Activated naive CD4-positive, alpha-beta T cell treated with anti-CD3 and anti-CD28 coated beads, Interleukin-2, amount 50 U/mL, for 24 hours (primary cell): ENCODE measurements around the gene TPX2.

Source experiments
- H3K27ac Mint-ChIP-seq: one replicate; pipeline ENCODE4 v1.8.0; 2021; ENCODE audit warnings: mild to moderate bottlenecking, mixed read lengths
- H3K27me3 Mint-ChIP-seq: one replicate; pipeline ENCODE4 v1.8.0; 2021; ENCODE audit warnings: mixed read lengths
- H3K36me3 Mint-ChIP-seq: one replicate; pipeline ENCODE4 v1.8.0; 2021; ENCODE audit warnings: mixed read lengths
- H3K4me1 Mint-ChIP-seq: one replicate; pipeline ENCODE4 v1.8.0; 2021; ENCODE audit warnings: mixed read lengths
- H3K4me3 Mint-ChIP-seq: one replicate; pipeline ENCODE4 v1.8.0; 2021; ENCODE audit warnings: mild to moderate bottlenecking, mixed read lengths
- H3K9me3 Mint-ChIP-seq: one replicate; pipeline ENCODE4 v1.8.0; 2021; ENCODE audit warnings: mixed read lengths

TPX2 gene

DNA sequence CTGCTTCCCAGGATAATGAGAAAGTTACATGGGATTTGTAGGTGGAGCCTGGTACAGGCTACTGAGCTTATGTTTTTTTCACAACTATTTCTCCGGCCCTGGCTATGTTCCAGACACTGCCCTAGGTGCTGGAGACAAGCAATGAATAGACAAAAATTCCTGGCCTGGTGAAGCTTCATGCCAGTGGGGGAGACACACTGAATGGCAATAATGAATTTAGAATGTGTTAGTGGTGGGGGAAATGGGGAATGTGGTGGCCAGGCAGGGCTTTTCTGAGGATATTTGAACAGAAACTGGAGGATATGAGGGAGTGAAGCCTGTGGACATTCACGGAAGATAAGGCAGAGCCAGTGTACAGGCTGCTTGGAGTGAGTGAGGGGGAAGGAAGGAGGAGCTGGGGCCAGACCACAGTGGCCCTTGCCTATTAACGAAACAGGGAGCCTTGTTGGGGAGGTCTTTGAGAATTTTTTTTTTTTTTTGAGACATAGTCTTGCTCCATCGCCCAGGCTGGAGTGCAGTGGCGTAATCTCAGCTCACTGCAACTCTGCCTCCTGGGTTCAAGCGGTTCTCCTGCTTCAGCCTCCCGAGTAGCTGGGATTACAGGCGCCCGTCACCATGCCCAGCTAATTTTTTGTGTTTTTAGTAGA lies 99.7 kb downstream of the TPX2 start:
- Mint-ChIP-seq H3K36me3 (no peaks in the 10 kb centered on the region), H3K27ac (no peak overlapping the region), H3K9me3 (no peaks in the 10 kb centered on the region), H3K4me1 (no peaks in the 10 kb centered on the region), H3K4me3 (no peak overlapping the region), H3K27me3 (no peaks in the 10 kb centered on the region)

DNA sequence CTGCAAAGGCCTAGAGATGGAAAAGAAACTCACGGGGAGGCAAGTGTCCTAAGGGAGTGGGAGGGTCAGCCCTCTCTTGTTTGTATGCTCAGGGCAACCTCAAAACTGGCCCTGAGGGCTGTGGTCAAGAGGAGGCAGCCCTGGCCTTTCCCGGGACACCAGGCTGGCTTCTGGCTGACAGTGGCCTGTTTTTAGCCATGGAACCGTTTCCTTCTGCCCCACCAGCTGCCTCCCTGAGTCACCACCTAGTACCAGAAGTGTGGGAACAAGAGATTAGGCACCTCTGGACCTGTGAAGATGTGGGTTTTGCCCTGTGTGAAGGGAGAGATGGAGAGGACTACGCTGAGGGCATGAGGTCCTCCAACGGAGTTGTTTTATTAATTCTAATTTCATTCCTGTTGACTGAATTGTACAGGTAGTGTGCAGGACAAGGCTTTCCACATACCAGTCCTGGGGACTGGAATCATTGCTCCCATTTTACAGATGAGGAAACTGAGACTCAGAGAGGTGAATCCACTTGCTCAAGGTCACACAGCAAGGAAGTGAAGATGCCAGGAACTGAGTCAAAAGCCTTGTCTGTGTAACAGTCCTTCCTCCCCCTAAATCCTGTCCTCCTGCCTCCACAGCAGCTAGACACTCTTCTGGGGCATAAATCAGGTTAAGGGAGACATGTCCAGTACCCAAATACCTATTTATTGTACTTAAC lies 100.8 kb downstream of the TPX2 start:
- no peaks in the 10 kb centered on the region for H3K36me3 Mint-ChIP-seq
- no peaks in the 10 kb centered on the region for H3K27me3 Mint-ChIP-seq
- H3K27ac Mint-ChIP-seq: no peak overlapping the region
- no peaks in the 10 kb centered on the region for H3K9me3 Mint-ChIP-seq
- H3K4me1 Mint-ChIP-seq: no peaks in the 10 kb centered on the region
- no peak overlapping the region for H3K4me3 Mint-ChIP-seq

DNA sequence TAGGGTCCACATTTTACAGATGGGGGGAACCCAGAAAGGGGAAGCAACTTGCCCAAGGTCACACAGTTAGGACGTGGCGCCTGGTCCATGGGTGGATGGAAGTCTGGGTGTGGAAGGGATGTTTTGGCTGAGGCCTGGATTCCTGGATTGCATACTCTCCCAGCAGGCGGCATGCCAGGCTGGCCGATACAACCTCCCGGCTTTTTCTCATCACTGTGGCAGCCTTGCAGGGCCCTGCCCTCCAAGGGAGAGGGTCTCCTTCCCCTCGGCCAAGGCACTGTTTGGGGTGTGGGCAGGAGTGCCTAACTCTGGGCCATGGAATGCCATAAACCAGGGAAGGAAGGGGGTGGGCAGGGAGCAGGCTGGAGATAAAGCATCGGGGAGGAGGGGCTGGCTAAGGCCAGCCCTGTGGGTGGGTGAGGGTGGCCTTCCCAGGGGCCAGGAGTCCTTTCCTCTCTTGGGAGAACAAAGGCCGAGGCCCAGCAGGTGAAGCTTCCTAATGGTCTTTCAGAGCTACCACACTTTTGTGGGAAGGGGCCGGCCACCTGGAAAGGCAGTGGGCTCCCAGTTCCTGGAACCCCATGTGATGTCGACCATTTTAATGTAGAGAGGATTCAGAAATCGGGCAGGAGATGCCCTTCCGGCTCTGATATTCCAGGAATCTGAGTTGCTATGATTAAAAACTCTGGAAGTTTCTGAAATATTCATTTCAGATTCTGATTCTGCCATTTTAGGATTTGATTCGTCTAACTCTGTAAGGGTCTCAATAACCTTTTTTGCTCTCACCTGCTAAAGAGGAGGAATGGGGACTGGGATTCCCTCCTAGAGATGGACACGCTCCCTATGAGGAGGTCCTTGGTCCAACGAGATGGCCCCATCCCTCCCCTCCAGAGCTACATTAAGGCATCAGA lies 102.1 kb downstream of the TPX2 start:
- no peaks in the 10 kb centered on the region for H3K36me3 Mint-ChIP-seq

GRCh38 chr20:31841928-31842327 lies 102.8 kb downstream of the TPX2 start:
- Mint-ChIP-seq H3K27ac (no peak overlapping the region), H3K9me3 (no peaks in the 10 kb centered on the region), H3K27me3 (no peaks in the 10 kb centered on the region), H3K36me3 (no peaks in the 10 kb centered on the region), H3K4me1 (no peaks in the 10 kb centered on the region), H3K4me3 (no peak overlapping the region)

More for the DNA sequence above, 102.1 kb downstream of the TPX2 start:
- H3K4me1 Mint-ChIP-seq: no peaks in the 10 kb centered on the region
- no peaks in the 10 kb centered on the region for H3K9me3 Mint-ChIP-seq
- H3K27ac Mint-ChIP-seq: no peak overlapping the region
- H3K27me3 Mint-ChIP-seq: no peaks in the 10 kb centered on the region
- no peak overlapping the region for H3K4me3 Mint-ChIP-seq

GRCh38 chr20:31842471-31843157 lies 103.5 kb downstream of the TPX2 start:
- Mint-ChIP-seq H3K9me3 (no peaks in the 10 kb centered on the region), H3K4me3 (no peak overlapping the region), H3K27me3 (no peaks in the 10 kb centered on the region), H3K4me1 (no peaks in the 10 kb centered on the region), H3K27ac (no peak overlapping the region), H3K36me3 (no peaks in the 10 kb centered on the region)

GRCh38 chr20:31843288-31843687 lies 104.2 kb downstream of the TPX2 start:
- Mint-ChIP-seq H3K9me3 (no peaks in the 10 kb centered on the region), H3K27me3 (no peaks in the 10 kb centered on the region), H3K36me3 (no peaks in the 10 kb centered on the region), H3K4me3 (no peak overlapping the region), H3K4me1 (no peaks in the 10 kb centered on the region), H3K27ac (no peak overlapping the region)

DNA sequence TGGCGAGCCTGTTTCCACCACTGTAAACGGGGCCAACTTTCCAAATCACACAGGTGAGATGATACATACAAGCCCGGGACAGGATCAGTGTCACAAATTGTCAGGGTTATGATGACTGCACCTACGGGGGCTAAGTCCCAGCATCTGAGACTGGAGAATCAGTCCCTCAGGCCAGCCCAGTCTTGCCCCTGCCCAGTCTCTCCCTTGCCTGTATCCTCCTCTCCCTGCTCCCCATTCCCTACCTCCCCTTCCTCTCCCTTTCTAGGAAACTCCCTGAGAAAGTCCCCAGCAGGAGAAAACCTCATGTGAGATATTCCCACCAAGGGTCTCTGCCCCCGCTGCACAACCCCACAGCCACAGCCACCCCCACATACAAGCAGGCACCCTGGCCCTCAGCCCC lies 104.8 kb downstream of the TPX2 start:
- Mint-ChIP-seq H3K4me1 (no peaks in the 10 kb centered on the region), H3K4me3 (no peak overlapping the region), H3K27ac (no peak overlapping the region), H3K36me3 (no peaks in the 10 kb centered on the region), H3K9me3 (no peaks in the 10 kb centered on the region), H3K27me3 (peaks cover 3% of the 10 kb centered on the region)

DNA sequence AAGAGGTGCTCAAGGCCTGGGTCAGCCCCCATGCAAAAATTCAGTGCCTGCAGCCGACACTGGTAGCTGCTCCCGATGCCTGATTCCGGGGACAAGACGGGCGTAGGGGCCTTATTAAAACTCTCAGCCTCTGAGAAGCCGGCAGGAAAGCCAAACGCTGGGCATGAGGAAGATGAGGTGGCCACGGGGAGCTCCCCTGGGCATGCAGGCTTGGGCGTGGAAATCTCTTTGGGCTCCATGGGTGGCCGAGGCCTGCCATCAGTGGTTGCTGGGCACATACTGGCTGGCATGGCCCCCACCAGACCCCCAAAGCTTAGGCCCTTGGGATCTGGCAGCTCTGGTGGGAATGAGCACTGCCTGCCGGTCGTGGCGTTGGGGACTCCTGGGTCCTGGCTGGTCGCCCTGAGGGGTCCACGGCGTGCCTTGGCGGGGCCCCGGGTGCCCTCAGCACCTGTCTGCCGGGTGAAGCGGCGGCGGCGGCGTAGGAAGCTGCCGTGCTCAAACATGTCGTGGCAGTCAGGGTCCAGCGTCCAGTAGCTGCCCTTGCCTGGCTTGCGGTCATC lies 105.7 kb downstream of the TPX2 start:
- H3K27ac Mint-ChIP-seq: no peak overlapping the region
- H3K4me1 Mint-ChIP-seq: no peaks in the 10 kb centered on the region
- H3K9me3 Mint-ChIP-seq: no peaks in the 10 kb centered on the region
- H3K36me3 Mint-ChIP-seq: no peaks in the 10 kb centered on the region
- H3K4me3 Mint-ChIP-seq: no peak overlapping the region
- H3K27me3 Mint-ChIP-seq: peaks cover 5% of the 10 kb centered on the region

GRCh38 chr20:31845300-31845863 lies 106.3 kb downstream of the TPX2 start, which contains the start of gene FOXS1:
FOXS1 (minus strand) TSS chr20:31845604; CDS start chr20:31845542, 62 bp downstream.
- Mint-ChIP-seq H3K27ac (no peak within 1 kb of the TSS), H3K36me3 (no peaks in the 10 kb centered on the region), H3K4me3 (no peak within 1 kb of the TSS), H3K27me3 (peaks cover 5% of the 10 kb centered on the region), H3K9me3 (no peaks in the 10 kb centered on the region), H3K4me1 (no peaks in the 10 kb centered on the region)

DNA sequence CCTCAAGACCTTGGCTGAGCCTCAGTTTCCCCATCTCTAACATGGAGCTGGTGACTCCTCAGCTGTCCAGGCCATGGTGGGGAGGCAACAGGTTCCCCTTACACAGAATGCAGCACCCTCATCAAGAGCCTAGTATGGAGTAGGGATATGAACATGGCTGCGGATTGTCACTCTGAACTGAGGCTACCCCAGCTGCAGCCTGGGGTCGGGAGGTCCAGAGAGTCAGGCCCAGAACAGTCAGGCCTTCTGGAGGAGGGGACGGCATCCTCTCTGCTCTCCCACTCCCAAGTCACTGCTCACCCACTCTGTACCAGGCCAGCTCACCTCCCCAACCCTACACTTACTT lies 107.7 kb downstream of the TPX2 start:
- no peaks in the 10 kb centered on the region for H3K4me1 Mint-ChIP-seq
- no peak overlapping the region for H3K27ac Mint-ChIP-seq
- H3K27me3 Mint-ChIP-seq: peaks cover 11% of the 10 kb centered on the region
- no peaks in the 10 kb centered on the region for H3K9me3 Mint-ChIP-seq
- H3K4me3 Mint-ChIP-seq: no peak overlapping the region
- H3K36me3 Mint-ChIP-seq: no peaks in the 10 kb centered on the region

DNA sequence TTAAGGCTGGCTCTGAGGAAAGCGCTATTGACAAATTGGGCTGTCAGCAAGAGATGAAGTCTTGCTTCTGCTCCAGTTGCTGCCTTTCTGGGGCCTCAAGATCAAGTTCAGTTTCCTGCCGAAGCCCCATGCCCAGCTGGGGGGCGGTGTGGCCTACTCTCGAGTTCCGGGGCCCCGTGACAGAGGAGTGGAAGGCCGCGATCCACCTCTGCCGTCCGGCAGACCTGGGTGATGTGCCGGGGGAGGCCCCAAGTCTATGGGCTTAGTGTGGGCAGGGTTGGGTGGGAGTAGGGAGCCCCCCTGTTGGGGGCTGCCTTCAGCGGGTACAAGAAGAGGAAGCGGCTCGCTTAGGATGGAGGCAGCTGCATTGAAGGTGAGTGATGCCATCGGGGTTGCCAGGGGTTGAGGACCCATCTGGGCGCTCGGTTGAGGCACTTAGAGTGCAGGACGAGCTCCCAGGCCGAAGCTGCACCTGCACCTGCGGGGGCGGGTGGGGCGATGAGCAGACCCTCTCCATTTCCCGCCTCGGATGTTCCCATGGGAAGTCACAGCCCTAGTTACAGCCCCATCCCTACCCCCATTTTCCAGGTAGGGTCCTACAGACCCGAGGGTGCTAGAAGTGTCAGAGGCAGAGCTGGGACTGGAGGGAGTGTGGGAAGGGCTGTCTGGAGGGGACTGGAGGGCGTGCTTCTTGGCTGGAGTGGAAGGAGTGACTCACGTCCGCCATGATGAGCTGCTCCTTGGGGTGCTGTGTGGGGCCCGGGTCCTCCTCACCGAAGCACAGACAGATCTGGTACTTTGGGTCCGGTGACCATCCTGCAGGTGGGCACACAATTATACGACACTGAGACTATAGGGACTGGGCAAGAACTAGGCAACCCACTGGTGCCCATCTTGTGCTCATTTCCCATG lies 109.3 kb downstream of the TPX2 start:
- Mint-ChIP-seq H3K4me1 (no peaks in the 10 kb centered on the region), H3K27ac (no peak overlapping the region), H3K27me3 (peaks cover 11% of the 10 kb centered on the region), H3K4me3 (no peak overlapping the region), H3K9me3 (no peaks in the 10 kb centered on the region), H3K36me3 (no peaks in the 10 kb centered on the region)

- Mint-ChIP-seq H3K4me3 (no peak overlapping the region), H3K27ac (no peak overlapping the region), H3K4me1 (no peaks in the 10 kb centered on the region), H3K36me3 (no peaks in the 10 kb centered on the region), H3K27me3 (peaks cover 11% of the 10 kb centered on the region), H3K9me3 (no peaks in the 10 kb centered on the region)
These were observed 110.3 kb downstream of the TPX2 start for GRCh38 chr20:31849306-31849930.
